Panc1 (cell line): Measurements from ENCODE around the gene TNPO1. TPM values are rescaled to one million over a fixed set of nuclear protein-coding genes. Genes with fewer than 3 reads are reported as not detected.

Source experiments
- ATAC-seq: fragments of 200-7000 bp; cut with Tn5 transposase; 2 replicates; pipeline ENCODE4 v1.9.1; 2020; ENCODE audit warnings: mild to moderate bottlenecking, moderate library complexity
- BruUV-seq: library from RNA; stranded (reverse); fragments of 400-500 nt; replicated peaks from 2 replicates; lab custom pipeline; 2021; lab: Mats Ljungman, UMichigan
- CTCF ChIA-PET: fragments of 300-600 bp; sonication (Branson Sonifier 250); formaldehyde crosslinking; loops from one replicate; lab custom pipeline; 2022; ENCODE audit warnings: antibody characterized with exemption; lab: Charles Lee
- POLR2A ChIA-PET: fragments of 300-600 bp; sonication (Branson Sonifier 250); formaldehyde crosslinking; loops from one replicate; lab custom pipeline; 2022; ENCODE audit warnings: antibody characterized with exemption; lab: Charles Lee
- DNase-seq: peaks from one replicate; pipeline ENCODE4 v3.0.0-alpha.2; 2010; ENCODE audit warnings: low read depth, low spot score
- H3K27ac ChIP-seq: 2 replicates; pipeline ENCODE4 v1.5.1; 2011; ENCODE audit warnings: mild to moderate bottlenecking, low read length, inconsistent platforms
- H3K27me3 ChIP-seq: fragments of 200-500 bp; sonication (Bioruptor generic); 2 replicates; pipeline ENCODE4 v1.6.0; 2014; ENCODE audit warnings: low read length, inconsistent platforms; ENCODE audit not compliant: control insufficient read depth, insufficient read depth
- H3K36me3 ChIP-seq: fragments of 200-500 bp; sonication (Bioruptor generic); 2 replicates; pipeline ENCODE4 v1.5.1; 2014; ENCODE audit warnings: inconsistent platforms, mild to moderate bottlenecking, low read length, moderate library complexity; ENCODE audit not compliant: control insufficient read depth, insufficient read depth
- H3K4me1 ChIP-seq: 2 replicates; pipeline ENCODE4 v1.5.1; 2011; ENCODE audit warnings: inconsistent platforms, mild to moderate bottlenecking, low read length, moderate library complexity; ENCODE audit not compliant: control insufficient read depth, insufficient read depth
- H3K4me3 ChIP-seq, 2 experiments: 2 replicates each; pipeline ENCODE4 v1.5.1; 2011 to 2012; ENCODE audit warnings: low read depth in 2 of 2, low read length in 2 of 2, mild to moderate bottlenecking in 2 of 2, inconsistent platforms in 1 of 2, moderate library complexity in 1 of 2
- H3K9me3 ChIP-seq: fragments of 200-500 bp; sonication (Bioruptor generic); 2 replicates; pipeline ENCODE4 v1.5.1; 2014; ENCODE audit warnings: low read depth, mild to moderate bottlenecking, inconsistent platforms, low read length, moderate library complexity; ENCODE audit not compliant: control insufficient read depth, insufficient read depth
- CTCF ChIP-seq: fragments of 450-650 bp; IDR thresholded peaks from 2 replicates; pipeline ENCODE4 v1.5.1; 2017; ENCODE audit warnings: mild to moderate bottlenecking
- POLR2AphosphoS5 ChIP-seq: IDR thresholded peaks from 2 replicates; pipeline ENCODE4 v1.6.1; 2012; ENCODE audit warnings: mild to moderate bottlenecking, low read depth, low read length, moderate library complexity
- SIN3A ChIP-seq: IDR thresholded peaks from 2 replicates; pipeline ENCODE4 v1.6.1; 2012; ENCODE audit warnings: low read depth, mild to moderate bottlenecking, low read length, moderate library complexity, borderline replicate concordance; ENCODE audit not compliant: insufficient read depth
- TCF7L2 ChIP-seq: IDR thresholded peaks from 2 replicates; pipeline ENCODE4 v1.6.1; 2011; ENCODE audit warnings: mild to moderate bottlenecking, low read depth, low read length, inconsistent platforms
- in situ Hi-C: cut with HindIII; loops from 2 replicates; pipeline ENCODE4 v1.10.0; 2016; ENCODE audit warnings: low sequenced_read_pairs, low pct_unique_long_range_greater_than_20kb
- intact Hi-C: fragments of 100-400 bp; cut with micrococcal nuclease; formaldehyde crosslinking; loops from one replicate; pipeline ENCODE4 v1.10.0; 2022; ENCODE audit not compliant: unreplicated experiment
- total RNA-seq: library from RNA; stranded (reverse); gene quantifications from one replicate; pipeline ENCODE4 v1.2.1, GENCODE V29; 2021; ENCODE audit not compliant: unreplicated experiment
- TF ChIP-seq, protein P1 (sequence below), 2 experiments: IDR thresholded peaks; 2 replicates each; pipeline ENCODE4 v1.6.1; 2011 to 2012; ENCODE audit warnings: low read depth in 2 of 2, control low read depth in 1 of 2, low read length in 1 of 2, mild to moderate bottlenecking in 1 of 2, moderate library complexity in 1 of 2; ENCODE audit not compliant: insufficient read depth in 1 of 2

Gene TNPO1
- total RNA-seq, 1 experiment from 2014 or later: 169 TPM

GRCh38 chr5:72785801-72786200 lies 30.7 kb upstream of the TNPO1 start:
- BruUV-seq: no TSS peak
- ATAC-seq: no peak
- no peaks in the 10 kb centered on the region for H3K27me3 ChIP-seq
- POLR2A ChIA-PET: no interaction called here
- H3K9me3 ChIP-seq: no peaks in the 10 kb centered on the region
- no peaks in the 10 kb centered on the region for H3K36me3 ChIP-seq
- CTCF ChIA-PET: no interaction called here
- no peaks in the 10 kb centered on the region for H3K4me1 ChIP-seq
- no peak overlapping the region for H3K27ac ChIP-seq
- TF ChIP-seq POLR2AphosphoS5: no peak
- DNase-seq: no peak
- intact Hi-C loops: no loop called here
- H3K4me3 ChIP-seq: no peak overlapping the region
- in situ Hi-C loops: no loop called here

- no peaks in the 10 kb centered on the region for H3K27me3 ChIP-seq
- ATAC-seq (no peak), DNase-seq (no peak)
- no TSS peak for BruUV-seq
- no peak overlapping the region for H3K4me3 ChIP-seq
- POLR2A ChIA-PET: no interaction called here
- intact Hi-C loops (no loop called here), in situ Hi-C loops (no loop called here)
- H3K4me1 ChIP-seq: no peaks in the 10 kb centered on the region
- H3K9me3 ChIP-seq: no peaks in the 10 kb centered on the region
- H3K27ac ChIP-seq: no peak overlapping the region
- H3K36me3 ChIP-seq: no peaks in the 10 kb centered on the region
- TF ChIP-seq, protein P1, sequence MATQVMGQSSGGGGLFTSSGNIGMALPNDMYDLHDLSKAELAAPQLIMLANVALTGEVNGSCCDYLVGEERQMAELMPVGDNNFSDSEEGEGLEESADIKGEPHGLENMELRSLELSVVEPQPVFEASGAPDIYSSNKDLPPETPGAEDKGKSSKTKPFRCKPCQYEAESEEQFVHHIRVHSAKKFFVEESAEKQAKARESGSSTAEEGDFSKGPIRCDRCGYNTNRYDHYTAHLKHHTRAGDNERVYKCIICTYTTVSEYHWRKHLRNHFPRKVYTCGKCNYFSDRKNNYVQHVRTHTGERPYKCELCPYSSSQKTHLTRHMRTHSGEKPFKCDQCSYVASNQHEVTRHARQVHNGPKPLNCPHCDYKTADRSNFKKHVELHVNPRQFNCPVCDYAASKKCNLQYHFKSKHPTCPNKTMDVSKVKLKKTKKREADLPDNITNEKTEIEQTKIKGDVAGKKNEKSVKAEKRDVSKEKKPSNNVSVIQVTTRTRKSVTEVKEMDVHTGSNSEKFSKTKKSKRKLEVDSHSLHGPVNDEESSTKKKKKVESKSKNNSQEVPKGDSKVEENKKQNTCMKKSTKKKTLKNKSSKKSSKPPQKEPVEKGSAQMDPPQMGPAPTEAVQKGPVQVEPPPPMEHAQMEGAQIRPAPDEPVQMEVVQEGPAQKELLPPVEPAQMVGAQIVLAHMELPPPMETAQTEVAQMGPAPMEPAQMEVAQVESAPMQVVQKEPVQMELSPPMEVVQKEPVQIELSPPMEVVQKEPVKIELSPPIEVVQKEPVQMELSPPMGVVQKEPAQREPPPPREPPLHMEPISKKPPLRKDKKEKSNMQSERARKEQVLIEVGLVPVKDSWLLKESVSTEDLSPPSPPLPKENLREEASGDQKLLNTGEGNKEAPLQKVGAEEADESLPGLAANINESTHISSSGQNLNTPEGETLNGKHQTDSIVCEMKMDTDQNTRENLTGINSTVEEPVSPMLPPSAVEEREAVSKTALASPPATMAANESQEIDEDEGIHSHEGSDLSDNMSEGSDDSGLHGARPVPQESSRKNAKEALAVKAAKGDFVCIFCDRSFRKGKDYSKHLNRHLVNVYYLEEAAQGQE (IDR thresholded peaks at IDR 0.05; ENCODE audit: insufficient read depth in 1 of 2, low read depth in 2 of 2, low read length in 1 of 2): no peak
- TF ChIP-seq POLR2AphosphoS5 (no peak), TCF7L2 (no peak), SIN3A (no peak), CTCF (no peak)
- CTCF ChIA-PET: no interaction called here
Measured at GRCh38 chr5:72786676-72787075, 29.8 kb upstream of the TNPO1 start.

DNA sequence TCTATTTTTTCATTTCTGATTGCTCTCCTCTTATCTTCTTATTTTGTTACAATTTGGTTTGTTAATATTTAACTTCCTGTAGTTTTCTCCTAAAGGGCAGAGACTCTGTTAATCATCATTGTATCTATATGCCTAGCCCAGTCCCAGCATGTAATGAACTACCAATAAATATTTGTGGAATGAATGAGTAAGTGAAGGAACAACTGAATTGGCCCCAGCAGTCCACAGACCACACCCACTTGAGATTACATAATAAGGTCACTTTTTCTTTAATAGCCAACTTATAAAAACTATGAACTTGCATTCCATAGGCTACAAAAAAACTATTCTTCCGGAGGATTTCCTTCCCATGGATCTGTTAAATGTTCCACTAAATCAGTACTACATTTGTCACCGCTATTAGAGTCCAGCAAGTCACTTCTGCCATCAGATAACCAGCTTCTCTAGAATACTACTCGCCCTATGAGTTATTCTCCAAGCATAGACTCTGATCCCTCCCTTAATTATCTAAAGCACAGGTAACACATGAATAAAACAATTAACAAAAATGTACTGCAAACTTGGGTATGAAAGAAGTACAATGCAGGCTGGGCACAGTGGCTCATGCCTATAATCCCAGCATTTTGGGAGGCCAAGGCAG lies 27.5 kb upstream of the TNPO1 start:
- H3K27ac ChIP-seq: no peak overlapping the region
- in situ Hi-C loops: no loop called here

More for the DNA sequence above, 27.5 kb upstream of the TNPO1 start:
- Histone ChIP-seq H3K9me3 (no peaks in the 10 kb centered on the region), H3K4me3 (no peak overlapping the region), H3K27me3 (no peaks in the 10 kb centered on the region), H3K36me3 (no peaks in the 10 kb centered on the region), H3K4me1 (no peaks in the 10 kb centered on the region)
- no TSS peak for BruUV-seq
- intact Hi-C loops: no loop called here
- ChIA-PET CTCF (no interaction called here), POLR2A (no interaction called here)
- TF ChIP-seq TCF7L2: no peak
- no peak for TF ChIP-seq SIN3A
- TF ChIP-seq, protein P1 (IDR thresholded peaks at IDR 0.05; ENCODE audit: insufficient read depth in 1 of 2, low read depth in 2 of 2, low read length in 1 of 2): no peak
- no peak for TF ChIP-seq CTCF
- no peak for TF ChIP-seq POLR2AphosphoS5
- ATAC-seq (no peak), DNase-seq (no peak)
